ENCODE results near the gene ASIC4. TPM values are rescaled to one million over a fixed set of nuclear protein-coding genes. Genes with fewer than 3 reads are reported as not detected.

ASIC4 gene, protein sequence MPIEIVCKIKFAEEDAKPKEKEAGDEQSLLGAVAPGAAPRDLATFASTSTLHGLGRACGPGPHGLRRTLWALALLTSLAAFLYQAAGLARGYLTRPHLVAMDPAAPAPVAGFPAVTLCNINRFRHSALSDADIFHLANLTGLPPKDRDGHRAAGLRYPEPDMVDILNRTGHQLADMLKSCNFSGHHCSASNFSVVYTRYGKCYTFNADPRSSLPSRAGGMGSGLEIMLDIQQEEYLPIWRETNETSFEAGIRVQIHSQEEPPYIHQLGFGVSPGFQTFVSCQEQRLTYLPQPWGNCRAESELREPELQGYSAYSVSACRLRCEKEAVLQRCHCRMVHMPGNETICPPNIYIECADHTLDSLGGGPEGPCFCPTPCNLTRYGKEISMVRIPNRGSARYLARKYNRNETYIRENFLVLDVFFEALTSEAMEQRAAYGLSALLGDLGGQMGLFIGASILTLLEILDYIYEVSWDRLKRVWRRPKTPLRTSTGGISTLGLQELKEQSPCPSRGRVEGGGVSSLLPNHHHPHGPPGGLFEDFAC
- total RNA-seq (2014; rRNA removed; shearing (Covaris generic)) = 0.08 TPM in 1 of 2 replicates, not detected in the other

DNA sequence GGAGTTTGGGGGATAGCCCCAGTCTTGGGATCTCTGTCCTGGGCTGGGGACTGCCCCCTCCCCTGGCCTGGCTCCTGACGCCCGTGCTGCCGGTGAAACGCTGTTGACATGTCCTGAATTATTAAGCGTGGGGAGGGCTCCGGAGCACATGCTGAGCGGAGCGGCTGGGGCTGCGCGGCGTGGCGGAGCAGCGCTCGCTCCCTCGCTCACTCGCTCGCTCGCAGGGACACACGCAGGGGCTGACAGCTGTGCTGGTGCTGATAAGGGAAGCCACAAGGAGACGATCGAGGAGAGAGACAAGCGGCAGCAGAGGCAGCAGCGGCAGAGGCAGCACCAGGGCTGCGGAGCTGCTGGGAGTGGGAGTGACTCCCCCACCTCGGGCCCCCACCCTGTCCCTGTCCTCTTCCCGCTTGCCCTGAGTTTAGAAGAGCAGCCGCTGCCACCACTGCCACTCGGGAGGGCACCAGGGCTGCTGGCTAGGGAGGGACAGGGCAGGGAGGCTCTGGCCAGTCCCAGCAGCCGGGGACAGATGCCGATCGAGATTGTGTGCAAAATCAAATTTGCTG lies at the start of gene ASIC4:
ASIC4 (plus strand) TSS at position 287 of the 566 bp plus-strand sequence; CDS start at position 530, 243 bp downstream.
- DNase-seq (ENCODE audit: low spot score) = no peak

DNA sequence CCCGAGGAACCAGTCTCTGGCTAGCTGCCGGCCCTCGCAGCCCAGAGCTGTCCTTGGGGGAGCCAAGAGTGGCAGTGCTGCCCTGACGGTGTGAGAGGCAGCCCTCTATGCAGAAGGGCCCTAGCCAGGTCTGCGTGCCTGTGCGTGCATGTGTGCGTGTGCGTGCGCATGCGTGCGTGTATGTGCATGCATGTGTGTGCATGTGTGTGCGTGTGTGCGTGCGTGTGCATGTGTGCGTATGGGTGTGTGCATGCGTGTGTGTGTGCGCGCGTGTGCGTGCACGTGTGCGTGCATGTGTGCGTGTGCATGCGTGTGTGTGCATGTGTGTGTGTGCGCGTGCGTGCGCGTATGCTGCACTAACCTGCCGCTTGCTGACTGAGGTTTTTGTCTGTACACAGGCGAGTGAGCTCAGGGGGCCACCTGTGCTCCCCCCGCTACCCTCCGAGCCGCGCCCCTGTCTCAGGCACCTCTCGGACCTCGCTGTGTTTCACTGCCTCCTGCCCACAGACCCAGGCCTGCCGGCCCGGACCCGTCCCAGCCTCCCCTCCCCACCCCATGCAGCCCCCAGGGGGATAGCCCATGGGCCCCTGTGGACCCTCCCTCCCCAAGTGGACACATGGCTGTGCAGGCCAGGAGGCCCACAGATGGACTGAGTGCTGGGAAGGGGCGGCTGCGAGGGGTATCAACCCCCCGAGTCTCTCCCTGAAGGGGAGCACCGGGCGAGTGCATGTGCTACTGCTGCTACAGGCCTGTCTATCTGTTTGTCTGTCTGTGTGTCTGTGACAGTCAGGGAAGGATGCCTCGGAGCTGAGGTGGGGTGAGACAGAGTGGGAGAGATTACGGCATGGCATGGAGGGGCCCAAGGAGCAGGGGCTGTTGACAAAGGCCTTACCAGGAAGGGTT lies 48.4 kb upstream of the ASIC4 start:
- no peak for DNase-seq (ENCODE audit: low spot score)

DNA sequence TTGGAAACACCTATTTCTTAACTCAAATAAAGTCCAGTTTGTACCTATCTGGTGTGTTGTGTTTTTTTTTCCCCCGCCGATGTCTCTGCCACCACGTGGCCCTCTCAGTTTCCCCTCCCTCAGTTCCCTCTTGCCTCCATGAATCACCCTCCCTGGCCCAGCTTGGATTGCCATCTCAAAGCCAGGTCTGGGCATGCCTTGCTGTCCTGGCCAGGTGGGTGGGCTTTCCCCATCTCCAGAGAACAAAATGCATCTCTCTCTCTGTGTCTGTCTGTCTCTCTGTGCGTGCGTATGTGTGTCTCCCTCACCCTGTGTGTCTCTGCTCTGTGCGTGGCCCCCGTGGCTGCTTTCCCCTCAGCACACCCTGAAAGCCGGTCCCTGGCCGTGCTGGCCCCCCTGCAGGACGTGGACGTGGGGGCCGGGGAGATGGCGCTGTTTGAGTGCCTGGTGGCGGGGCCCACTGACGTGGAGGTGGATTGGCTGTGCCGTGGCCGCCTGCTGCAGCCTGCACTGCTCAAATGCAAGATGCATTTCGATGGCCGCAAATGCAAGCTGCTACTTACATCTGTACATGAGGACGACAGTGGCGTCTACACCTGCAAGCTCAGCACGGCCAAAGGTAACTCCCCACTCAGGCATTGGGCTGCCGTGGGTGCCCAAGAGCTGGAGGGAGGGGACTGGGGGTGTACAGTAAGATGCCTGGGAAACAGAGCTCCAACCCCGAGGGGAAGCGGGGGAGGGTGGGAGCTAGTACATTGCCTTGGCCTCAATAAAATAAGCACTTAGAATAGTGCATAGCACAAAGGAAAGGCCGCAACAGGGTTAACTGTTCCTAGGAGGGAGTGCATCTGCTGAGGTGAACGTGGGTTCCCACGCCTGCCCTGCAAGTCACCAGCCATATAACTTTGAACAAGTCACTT lies 47.2 kb upstream of the ASIC4 start:
- DNase-seq (ENCODE audit: low spot score) = no peak

DNA sequence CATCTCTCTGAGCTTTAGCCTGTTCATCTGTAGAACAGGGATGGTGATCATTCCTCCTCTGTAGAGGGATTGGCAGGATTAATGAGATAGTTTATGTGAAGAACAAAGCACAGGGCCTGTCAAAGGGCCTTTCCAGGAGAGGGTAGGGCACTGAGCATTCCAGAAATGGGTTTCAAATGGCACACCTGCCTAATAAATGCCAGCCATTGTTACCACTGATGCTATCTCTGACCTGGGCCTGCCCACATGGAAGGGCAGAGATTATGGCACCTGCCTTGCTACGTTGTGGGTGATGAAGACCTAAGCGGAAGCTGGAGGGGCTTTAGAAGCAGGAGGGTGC lies 46.6 kb upstream of the ASIC4 start:
- DNase-seq (ENCODE audit: low spot score) = peak; percentile 79

DNA sequence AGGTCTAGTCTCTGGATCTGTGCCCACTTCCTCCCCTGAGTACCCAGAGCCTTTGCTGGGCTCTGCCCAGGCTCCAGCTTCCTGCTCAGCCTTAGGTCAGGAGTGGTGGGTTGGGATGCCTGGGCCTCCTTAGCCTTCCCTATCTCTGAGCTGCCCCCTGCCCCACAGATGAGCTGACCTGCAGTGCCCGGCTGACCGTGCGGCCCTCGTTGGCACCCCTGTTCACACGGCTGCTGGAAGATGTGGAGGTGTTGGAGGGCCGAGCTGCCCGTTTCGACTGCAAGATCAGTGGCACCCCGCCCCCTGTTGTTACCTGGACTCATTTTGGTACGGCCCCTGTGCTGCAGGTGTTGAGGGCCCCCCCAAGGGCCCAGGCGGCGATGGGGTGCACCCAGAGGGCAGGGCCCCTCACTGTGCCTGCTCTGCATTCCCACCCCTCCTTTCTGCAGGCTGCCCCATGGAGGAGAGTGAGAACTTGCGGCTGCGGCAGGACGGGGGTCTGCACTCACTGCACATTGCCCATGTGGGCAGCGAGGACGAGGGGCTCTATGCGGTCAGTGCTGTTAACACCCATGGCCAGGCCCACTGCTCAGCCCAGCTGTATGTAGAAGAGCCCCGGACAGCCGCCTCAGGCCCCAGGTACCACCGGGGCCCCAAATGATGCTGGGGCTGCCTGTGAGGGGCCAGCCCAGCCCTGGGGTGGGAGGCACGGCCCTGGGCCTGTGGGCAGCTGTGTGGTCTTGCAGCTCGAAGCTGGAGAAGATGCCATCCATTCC lies 45.7 kb upstream of the ASIC4 start:
- peak; percentile 62 for DNase-seq (ENCODE audit: low spot score)

DNA sequence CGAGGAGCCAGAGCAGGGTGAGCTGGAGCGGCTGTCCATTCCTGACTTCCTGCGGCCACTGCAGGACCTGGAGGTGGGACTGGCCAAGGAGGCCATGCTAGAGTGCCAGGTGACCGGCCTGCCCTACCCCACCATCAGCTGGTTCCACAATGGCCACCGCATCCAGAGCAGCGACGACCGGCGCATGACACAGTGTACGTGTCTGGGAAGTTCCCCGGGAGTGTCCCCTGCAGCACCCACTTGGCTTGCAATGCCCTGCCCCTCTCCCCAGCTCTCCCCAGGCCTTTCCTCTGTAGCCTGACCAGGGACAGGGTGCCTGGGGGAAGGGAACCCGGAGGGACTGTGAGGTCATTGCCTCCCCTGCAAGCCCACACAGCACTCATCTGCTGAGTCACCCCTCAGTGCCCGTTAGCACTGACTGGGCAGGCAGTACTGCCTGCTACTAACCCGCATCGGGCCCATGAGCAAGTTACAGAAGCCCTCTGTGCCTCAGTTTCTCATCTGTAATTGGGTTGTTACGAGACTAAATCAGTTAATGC lies 45.0 kb upstream of the ASIC4 start:
- DNase-seq (ENCODE audit: low spot score) = no peak

DNA sequence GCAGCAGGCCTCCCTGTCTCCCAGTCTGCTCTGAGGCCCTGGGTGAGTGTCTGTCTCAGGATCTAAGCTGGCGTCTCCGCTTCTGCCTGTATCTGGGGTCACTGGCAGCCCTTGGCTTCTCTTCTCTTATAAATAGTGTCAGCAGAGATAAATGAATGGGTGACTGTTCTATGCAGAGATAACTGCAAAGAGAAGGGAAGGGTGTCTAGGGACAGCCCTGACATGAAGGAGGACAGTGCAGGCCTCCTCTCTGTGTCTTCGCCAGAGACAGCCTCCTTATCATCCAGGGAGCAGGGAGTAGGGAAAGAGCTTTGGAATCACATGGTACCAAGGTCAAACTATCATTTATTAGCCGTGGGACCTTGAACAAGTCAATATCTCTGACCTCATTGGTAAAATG lies 43.9 kb upstream of the ASIC4 start:
- no peak for DNase-seq (ENCODE audit: low spot score)

DNA sequence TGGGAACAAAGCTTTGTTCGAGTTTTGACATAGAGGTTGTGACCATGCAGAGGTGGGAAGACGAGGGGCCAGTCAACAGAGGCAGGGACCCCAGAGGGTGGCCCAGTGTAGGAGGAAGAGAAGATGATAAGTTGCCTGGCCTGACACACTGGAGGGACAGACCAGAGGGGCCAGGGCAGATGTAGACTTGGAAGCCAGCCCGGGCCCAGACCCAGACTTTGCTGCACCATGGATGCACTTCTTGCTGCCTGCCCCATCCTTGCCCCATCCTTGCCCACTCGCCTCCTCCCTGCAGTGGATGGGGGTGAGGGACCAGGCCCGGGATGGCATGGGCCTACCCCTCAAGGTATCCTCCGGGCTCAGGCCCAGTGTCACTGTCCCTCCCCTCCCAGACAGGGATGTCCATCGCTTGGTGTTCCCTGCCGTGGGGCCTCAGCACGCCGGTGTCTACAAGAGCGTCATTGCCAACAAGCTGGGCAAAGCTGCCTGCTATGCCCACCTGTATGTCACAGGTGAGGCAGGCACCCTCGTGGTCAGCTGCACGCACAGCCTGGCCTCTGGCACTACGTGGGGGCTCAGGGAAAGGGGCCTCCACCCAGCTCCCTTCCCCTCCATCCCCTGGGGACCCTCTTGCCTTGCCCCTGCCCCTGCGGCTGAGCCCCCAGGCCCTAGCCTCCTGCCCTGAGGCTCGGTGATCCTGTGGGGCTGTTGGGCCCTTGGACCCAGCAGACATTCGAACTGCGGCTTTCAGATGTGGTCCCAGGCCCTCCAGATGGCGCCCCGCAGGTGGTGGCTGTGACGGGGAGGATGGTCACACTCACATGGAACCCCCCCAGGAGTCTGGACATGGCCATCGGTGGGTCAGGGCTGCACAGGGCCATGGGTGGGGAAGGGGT lies 42.6 kb upstream of the ASIC4 start:
- no peak for DNase-seq (ENCODE audit: low spot score)

DNA sequence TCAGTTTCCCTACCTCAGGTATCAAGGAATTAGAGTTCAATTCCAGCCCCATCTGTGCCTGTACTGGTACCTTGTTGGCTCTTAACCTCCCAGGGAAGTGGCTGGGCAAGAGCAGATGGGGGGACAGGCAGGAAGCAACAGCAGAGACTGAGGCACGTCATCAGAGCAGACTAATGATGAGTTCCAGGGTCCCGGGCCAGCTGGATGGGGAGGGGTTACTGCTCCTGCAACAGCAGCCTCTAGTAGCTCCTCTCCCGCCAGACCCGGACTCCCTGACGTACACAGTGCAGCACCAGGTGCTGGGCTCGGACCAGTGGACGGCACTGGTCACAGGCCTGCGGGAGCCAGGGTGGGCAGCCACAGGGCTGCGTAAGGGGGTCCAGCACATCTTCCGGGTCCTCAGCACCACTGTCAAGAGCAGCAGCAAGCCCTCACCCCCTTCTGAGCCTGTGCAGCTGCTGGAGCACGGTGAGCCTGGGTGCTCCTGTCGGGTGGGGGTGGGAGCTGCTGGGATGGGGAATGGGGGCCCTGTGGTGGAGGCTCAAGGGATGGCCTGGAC lies 41.6 kb upstream of the ASIC4 start:
- DNase-seq (ENCODE audit: low spot score) = no peak

DNA sequence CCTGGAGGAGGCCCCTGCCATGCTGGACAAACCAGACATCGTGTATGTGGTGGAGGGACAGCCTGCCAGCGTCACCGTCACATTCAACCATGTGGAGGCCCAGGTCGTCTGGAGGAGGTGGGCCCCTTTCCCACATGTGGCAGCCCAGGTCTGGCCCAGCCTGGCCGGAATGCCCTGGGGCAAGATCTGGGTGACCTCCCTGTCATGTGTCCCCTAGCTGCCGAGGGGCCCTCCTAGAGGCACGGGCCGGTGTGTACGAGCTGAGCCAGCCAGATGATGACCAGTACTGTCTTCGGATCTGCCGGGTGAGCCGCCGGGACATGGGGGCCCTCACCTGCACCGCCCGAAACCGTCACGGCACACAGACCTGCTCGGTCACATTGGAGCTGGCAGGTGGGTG lies 40.8 kb upstream of the ASIC4 start:
- no peak for DNase-seq (ENCODE audit: low spot score)

DNA sequence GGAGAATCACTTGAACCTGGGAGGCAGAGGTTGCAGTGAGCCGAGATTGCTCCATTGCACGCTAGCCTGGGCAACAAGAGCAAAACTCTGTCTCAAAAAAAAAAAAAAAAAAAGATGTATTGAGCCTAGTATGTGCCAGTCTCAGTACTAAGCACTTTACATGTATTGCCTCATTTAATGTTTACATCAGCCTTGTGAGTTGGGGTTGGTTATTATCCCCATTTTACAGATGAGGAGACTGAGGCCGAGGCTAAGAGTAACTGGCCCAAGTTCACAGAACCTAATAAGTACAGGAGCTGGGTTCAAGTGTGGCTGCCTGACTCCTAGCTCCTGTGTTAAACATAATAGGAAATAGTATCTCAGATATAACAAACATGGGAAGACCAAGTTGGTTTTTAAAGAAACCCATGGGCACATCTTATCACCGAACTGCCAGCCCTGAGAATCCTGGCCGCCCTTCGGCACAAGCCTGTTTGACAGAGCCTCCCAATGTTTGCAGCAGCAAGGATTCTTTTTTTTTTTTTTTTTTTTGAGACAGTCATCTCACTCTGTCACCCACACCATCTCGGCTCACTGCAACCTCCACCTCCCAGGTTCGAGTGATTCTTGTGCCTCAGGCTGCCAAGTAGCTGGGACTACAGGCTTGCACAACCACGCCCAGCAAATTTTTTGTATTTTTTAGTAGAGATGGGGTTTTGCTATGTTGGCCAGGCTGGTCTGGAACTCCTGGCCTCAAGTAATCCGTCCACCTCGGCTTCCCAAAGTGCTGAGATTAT lies 39.8 kb upstream of the ASIC4 start:
- DNase-seq (ENCODE audit: low spot score) = no peak

DNA sequence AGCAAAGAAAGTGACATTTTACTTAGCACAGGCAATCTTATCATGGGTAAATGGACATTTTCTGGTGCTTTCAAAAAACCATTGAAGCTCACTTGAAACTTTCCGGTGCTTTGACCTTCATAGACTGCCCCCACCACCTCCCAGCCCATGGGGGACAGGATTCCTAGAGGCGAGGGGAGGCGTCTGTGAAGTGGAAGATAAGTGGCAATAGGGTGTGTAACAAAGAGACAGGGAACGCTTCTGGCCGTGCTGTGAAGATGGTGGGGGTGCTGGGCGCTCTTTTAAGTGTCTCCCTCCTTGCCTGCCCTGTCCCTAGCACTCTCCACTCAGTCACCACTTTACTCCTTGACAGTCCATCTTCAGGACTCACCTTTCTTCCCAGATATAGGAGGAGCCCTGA lies 39.0 kb upstream of the ASIC4 start:
- no peak for DNase-seq (ENCODE audit: low spot score)

DNA sequence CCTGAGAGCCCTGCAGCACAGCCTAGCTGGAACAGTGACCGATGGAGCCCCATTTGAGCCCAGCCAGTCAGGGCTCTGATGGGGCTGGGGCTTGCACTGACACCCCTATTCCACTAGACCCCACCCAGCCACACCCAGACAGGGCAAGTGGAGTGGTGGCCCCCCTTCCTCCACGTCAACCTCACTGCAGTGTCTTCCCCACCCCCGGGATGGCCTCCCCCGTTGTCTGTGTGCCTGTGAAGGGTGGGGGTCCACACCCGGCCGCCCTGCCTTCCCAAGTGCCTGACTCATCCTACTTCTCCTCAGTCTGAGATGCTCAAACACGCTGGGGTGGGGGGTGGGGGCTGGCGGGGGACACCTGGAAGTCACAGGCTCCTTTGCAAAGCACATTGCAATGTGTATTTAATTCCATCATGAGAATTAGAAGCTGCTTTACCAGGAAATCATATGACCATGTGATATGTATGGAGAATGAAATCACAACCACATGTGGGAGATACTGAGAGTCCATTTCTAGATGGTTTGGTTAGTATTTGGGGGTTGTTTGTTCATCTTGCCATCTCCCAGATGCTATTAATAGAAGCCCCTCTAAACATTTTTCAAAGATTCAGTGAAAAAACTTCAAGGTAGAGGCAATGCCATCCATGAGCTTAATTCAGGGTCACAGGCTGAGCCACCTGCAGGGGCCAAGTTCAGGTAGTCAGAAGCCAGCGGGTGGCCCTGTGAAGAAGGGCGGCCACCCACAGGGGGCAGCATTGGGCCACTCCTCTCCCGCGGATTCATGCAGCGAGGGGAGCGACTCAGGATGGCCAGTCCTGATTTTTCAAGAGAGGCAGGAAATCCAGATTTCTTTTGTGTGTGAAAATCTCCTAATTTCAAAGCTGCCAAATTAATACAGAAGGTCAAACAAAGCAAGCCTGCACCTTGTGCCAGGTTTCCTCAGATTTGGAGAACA lies 38.3 kb upstream of the ASIC4 start:
- DNase-seq (ENCODE audit: low spot score) = peak; percentile 83

DNA sequence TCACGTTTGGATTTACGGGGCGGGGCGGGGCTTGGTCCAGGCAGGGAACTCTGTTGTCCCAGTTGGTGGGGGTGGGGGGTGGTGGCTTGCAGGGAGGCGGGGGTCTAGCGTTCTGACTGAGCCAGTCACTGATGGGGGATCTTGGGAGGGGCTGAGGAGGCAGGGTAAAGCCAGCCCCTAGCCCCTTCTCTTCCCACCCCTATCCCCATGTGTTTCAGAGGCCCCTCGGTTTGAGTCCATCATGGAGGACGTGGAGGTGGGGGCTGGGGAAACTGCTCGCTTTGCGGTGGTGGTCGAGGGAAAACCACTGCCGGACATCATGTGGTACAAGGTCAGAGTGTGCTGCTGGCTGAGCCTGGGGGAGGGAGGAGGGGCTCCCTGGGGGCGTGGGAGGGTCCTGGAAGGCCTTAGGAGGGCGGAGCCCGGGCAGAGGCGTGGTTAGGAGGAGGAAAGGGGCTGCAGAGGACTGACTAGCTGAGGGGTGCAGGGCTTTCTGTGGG lies 37.6 kb upstream of the ASIC4 start:
- no peak for DNase-seq (ENCODE audit: low spot score)

DNA sequence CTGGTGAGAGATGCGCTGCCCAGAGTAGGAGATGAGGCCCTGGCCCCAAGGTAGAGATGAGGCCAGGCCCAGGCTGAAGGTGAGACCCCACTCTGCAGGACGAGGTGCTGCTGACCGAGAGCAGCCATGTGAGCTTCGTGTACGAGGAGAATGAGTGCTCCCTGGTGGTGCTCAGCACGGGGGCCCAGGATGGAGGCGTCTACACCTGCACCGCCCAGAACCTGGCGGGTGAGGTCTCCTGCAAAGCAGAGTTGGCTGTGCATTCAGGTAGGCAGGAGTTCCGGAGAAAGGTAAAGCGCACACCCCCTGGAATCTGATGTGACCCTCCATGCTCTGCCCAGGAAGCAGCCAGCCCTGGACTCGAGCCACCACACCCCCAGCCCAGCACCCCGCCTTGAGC lies 37.1 kb upstream of the ASIC4 start:
- no peak for DNase-seq (ENCODE audit: low spot score)

DNA sequence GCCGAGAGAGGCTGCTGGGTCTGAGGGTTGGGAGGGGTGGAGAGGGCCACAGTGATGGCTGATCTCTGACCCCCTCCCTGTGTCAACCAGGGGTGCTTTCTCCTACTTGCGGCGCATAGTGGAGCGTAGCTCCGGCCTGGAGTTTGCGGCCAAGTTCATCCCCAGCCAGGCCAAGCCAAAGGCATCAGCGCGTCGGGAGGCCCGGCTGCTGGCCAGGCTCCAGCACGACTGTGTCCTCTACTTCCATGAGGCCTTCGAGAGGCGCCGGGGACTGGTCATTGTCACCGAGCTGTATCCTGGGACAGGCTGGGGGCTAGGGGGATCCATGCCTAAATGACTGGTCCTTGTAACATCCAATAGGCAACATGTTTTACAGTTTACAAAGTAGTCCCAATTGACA lies 36.5 kb upstream of the ASIC4 start:
- DNase-seq (ENCODE audit: low spot score) = no peak

All from HT-29 (cell line).